Muscle layer of colon (tissue), 2 donors: ENCODE results near the gene ARHGEF1.

Experiments
- H3K27ac ChIP-seq: one replicate; pipeline ENCODE4 v1.7.0; 2013; ENCODE audit warnings: low read depth, mild to moderate bottlenecking, low read length, moderate library complexity
- H3K27me3 ChIP-seq, 2 donors: one replicate each; pipeline ENCODE4 v1.7.0; 2013; ENCODE audit warnings: low read length in 2 of 2, mild to moderate bottlenecking in 2 of 2; ENCODE audit not compliant: insufficient read depth in 2 of 2, control insufficient read depth in 1 of 2
- H3K36me3 ChIP-seq: one replicate; pipeline ENCODE4 v1.7.0; 2013; ENCODE audit warnings: mild to moderate bottlenecking, low read length; ENCODE audit not compliant: insufficient read depth
- H3K4me1 ChIP-seq: one replicate; pipeline ENCODE4 v1.7.0; 2013; ENCODE audit warnings: mild to moderate bottlenecking, low read length; ENCODE audit not compliant: insufficient read depth
- H3K4me3 ChIP-seq, 2 donors: one replicate each; pipeline ENCODE4 v1.7.0; 2013; ENCODE audit warnings: low read length in 2 of 2, low read depth in 1 of 2, mild to moderate bottlenecking in 1 of 2, moderate library complexity in 1 of 2
- H3K9ac ChIP-seq: one replicate; pipeline ENCODE4 v1.7.0; 2013; ENCODE audit warnings: low read length
- H3K9me3 ChIP-seq: one replicate; pipeline ENCODE4 v1.7.0; 2013; ENCODE audit warnings: mild to moderate bottlenecking, low read length
- donor health status: abdominal sarcoma.
- donor health status: Adenocarcinoma of cecum.

Gene ARHGEF1

DNA sequence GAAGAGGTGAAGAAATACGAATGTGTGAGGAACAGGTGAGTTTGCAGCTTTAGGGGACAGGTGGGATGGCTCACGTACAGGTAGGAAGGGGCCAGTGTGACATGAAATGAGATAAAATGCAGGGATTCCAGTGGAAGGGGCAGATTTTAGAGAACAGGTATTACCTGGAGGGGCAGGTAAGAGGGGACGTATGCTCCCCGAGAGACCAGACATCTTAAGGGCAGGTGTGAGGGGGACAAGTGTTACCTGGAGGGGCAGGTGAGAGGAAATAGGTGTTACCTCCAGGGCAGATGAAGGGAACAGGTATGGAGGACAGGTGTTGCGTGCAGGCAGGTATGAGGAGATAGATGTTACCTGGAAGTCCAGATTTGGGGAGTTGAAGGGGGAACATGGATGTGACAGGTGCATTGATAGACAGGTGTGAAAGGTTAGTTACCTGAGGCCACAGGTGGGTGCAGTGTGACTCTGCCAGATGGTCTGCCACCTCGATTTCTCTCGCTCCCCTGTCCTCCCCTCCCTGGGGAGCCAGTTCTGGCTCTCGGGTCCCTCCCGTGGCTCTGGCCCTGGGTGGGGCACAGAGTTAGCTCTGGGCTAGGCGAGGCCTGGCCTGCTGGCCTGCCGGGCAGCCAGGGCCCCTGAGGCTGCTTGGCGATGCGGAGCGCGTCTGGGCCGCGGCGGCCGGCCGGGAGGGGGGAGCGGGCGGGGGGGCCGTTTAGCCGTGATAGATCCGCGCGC lies 43.2 kb downstream of the ARHGEF1 start:
- H3K9ac ChIP-seq = no peak overlapping the region
- no peak overlapping the region for H3K27ac ChIP-seq
- no peak overlapping the region for H3K4me3 ChIP-seq
- no peaks in the 10 kb centered on the region for H3K9me3 ChIP-seq
- H3K27me3 ChIP-seq = peaks cover 74 to 95% of the 10 kb centered on the region in 2 donors
- H3K36me3 ChIP-seq = no peaks in the 10 kb centered on the region
- peaks cover 10% of the 10 kb centered on the region for H3K4me1 ChIP-seq

GRCh38 chr19:41926763-41927496 lies 43.9 kb downstream of the ARHGEF1 start:
- no peak overlapping the region for H3K4me3 ChIP-seq
- H3K27me3 ChIP-seq = peaks cover 74 to 96% of the 10 kb centered on the region in 2 donors
- peaks cover 10% of the 10 kb centered on the region for H3K4me1 ChIP-seq
- H3K27ac ChIP-seq = no peak overlapping the region
- H3K36me3 ChIP-seq = no peaks in the 10 kb centered on the region
- H3K9ac ChIP-seq = no peak overlapping the region
- no peaks in the 10 kb centered on the region for H3K9me3 ChIP-seq

- no peak overlapping the region for H3K4me3 ChIP-seq
- no peaks in the 10 kb centered on the region for H3K36me3 ChIP-seq
- no peaks in the 10 kb centered on the region for H3K9me3 ChIP-seq
- peaks cover 80 to 96% of the 10 kb centered on the region in 2 donors for H3K27me3 ChIP-seq
- H3K9ac ChIP-seq = no peak overlapping the region
- peaks cover 10% of the 10 kb centered on the region for H3K4me1 ChIP-seq
- H3K27ac ChIP-seq = no peak overlapping the region
Measured at GRCh38 chr19:41927497-41928192, 44.7 kb downstream of the ARHGEF1 start.

GRCh38 chr19:41928221-41928683 lies 45.3 kb downstream of the ARHGEF1 start, which contains the start of gene ERFL:
TSS of gene ERFL (minus strand) at chr19:41928449. CDS start at chr19:41912919, 15,530 bp downstream.
- peak within 1 kb of the TSS in 1 of 2 donors; percentile 26 for H3K4me3 ChIP-seq
- no peaks in the 10 kb centered on the region for H3K36me3 ChIP-seq
- peaks cover 10% of the 10 kb centered on the region for H3K4me1 ChIP-seq
- no peak within 1 kb of the TSS for H3K27ac ChIP-seq
- H3K9me3 ChIP-seq = no peaks in the 10 kb centered on the region
- no peak within 1 kb of the TSS for H3K9ac ChIP-seq
- peaks cover 79 to 96% of the 10 kb centered on the region in 2 donors for H3K27me3 ChIP-seq

- Histone ChIP-seq H3K9ac (no peak overlapping the region), H3K9me3 (no peaks in the 10 kb centered on the region), H3K27ac (no peak overlapping the region), H3K27me3 (peaks cover 85 to 97% of the 10 kb centered on the region in 2 donors), H3K4me3 (no peak overlapping the region), H3K36me3 (no peaks in the 10 kb centered on the region), H3K4me1 (peaks cover 10% of the 10 kb centered on the region)
Measured at GRCh38 chr19:41928754-41929535, 46.0 kb downstream of the ARHGEF1 start.

DNA sequence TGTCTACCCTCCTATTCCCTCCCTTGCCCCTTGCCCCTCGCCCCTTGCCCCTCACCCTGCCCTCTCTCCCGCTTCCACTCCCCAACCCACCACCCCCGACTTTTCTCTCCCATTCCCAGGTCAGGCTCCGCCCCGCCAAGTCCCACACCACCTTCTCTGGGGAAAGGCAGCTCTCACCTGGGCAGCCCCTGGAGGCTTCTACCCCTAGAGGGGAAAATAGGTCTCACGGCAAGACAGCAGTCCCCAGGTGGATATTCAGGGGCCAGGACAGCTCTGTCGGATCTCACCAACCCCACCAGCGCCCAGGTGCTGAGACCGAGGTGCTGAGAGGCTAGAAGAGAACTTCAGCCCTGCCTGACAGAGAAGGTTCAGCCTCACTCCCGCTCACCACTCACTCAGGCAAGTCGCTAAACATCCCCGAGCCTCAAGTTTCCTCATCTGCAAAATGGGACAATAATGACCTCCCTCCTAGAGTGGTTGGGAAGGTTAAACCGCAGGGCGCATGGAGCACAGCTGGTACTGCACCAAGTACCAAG lies 46.6 kb downstream of the ARHGEF1 start:
- Histone ChIP-seq H3K4me3 (no peak overlapping the region), H3K27ac (no peak overlapping the region), H3K36me3 (no peaks in the 10 kb centered on the region), H3K4me1 (peaks cover 10% of the 10 kb centered on the region), H3K27me3 (peaks cover 79 to 97% of the 10 kb centered on the region in 2 donors), H3K9ac (no peak overlapping the region), H3K9me3 (no peaks in the 10 kb centered on the region)

DNA sequence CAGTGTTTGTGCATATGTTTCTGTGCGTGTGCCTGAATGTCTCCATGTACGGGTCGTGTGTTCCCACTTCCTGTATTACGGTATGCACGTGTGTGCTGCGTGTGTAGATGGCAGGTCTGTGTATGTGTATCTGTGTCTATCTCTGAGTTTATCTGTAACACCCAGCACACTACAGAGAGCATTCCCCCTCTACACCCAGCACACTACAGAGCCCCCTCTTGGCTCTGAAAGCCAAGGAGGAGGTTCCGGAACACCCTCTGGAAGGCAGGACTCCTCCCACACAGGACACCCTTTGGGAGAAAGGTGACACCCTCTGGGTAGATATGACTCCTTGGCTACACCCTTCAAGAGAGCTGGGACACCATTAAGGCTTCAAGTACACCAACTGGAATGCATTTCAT lies 47.3 kb downstream of the ARHGEF1 start:
- Histone ChIP-seq H3K9ac (no peak overlapping the region), H3K4me1 (peaks cover 10% of the 10 kb centered on the region), H3K9me3 (no peaks in the 10 kb centered on the region), H3K27ac (no peak overlapping the region), H3K36me3 (no peaks in the 10 kb centered on the region), H3K4me3 (no peak overlapping the region), H3K27me3 (peaks cover 78 to 97% of the 10 kb centered on the region in 2 donors)

GRCh38 chr19:41930926-41931592 lies 48.1 kb downstream of the ARHGEF1 start:
- Histone ChIP-seq H3K4me3 (no peak overlapping the region), H3K9ac (no peak overlapping the region), H3K36me3 (no peaks in the 10 kb centered on the region), H3K27ac (no peak overlapping the region), H3K27me3 (peaks cover 74 to 96% of the 10 kb centered on the region in 2 donors), H3K4me1 (peaks cover 10% of the 10 kb centered on the region), H3K9me3 (no peaks in the 10 kb centered on the region)

GRCh38 chr19:41932259-41932719 lies 49.3 kb downstream of the ARHGEF1 start:
- Histone ChIP-seq H3K4me3 (no peak overlapping the region), H3K27ac (no peak overlapping the region), H3K4me1 (peaks cover 10% of the 10 kb centered on the region), H3K9ac (no peak overlapping the region), H3K9me3 (no peaks in the 10 kb centered on the region), H3K36me3 (no peaks in the 10 kb centered on the region), H3K27me3 (peaks cover 69 to 96% of the 10 kb centered on the region in 2 donors)

- Histone ChIP-seq H3K36me3 (no peaks in the 10 kb centered on the region), H3K27me3 (peaks cover 65 to 91% of the 10 kb centered on the region in 2 donors), H3K4me1 (peaks cover 10% of the 10 kb centered on the region), H3K27ac (no peak overlapping the region), H3K4me3 (no peak overlapping the region), H3K9me3 (no peaks in the 10 kb centered on the region), H3K9ac (no peak overlapping the region)
Measured at GRCh38 chr19:41932720-41933332, 49.8 kb downstream of the ARHGEF1 start.
